HG03280 (cell line): Measurements from ENCODE around the gene ANKMY2.
A peak's percentile ranks its signal among the peaks of the same experiment; 100 is the strongest.
"Not testable (repeated sequence)": the region's sequence is repeated elsewhere in the genome, so short reads cannot be mapped to it uniquely, and the experiment has no call there.

Experiments used
- ATAC-seq: cut with Tn5 transposase; IDR thresholded peaks from one replicate; pipeline ENCODE4 v1.9.1; 2021; ENCODE audit warnings: mild to moderate bottlenecking, moderate library complexity; ENCODE audit not compliant: unreplicated experiment

The ANKMY2 gene

GRCh38 chr7:16645593-16646471 lies at the start of gene ANKMY2, which contains the start of gene BZW2:
TSS of gene ANKMY2 (minus strand) at chr7:16645754. CDS start at chr7:16645573, 181 bp downstream.
TSS of gene BZW2 (plus strand) at chr7:16646181. CDS start at chr7:16665444, 19,263 bp downstream.
- peak; percentile 97 for ATAC-seq

GRCh38 chr7:16694806-16695205 lies 49.3 kb upstream of the ANKMY2 start:
- no peak for ATAC-seq

GRCh38 chr7:16693601-16694318 lies 48.2 kb upstream of the ANKMY2 start:
- ATAC-seq: no peak

- no peak for ATAC-seq
Measured at GRCh38 chr7:16691241-16691640, 45.7 kb upstream of the ANKMY2 start.

- no peak for ATAC-seq
Measured at GRCh38 chr7:16688249-16688648, 42.7 kb upstream of the ANKMY2 start.

GRCh38 chr7:16685535-16685934 lies 40.0 kb upstream of the ANKMY2 start:
- no peak for ATAC-seq

GRCh38 chr7:16684935-16685334 lies 39.4 kb upstream of the ANKMY2 start:
- no peak for ATAC-seq

- ATAC-seq: not testable (repeated sequence)
Measured at GRCh38 chr7:16678645-16679566, 33.4 kb upstream of the ANKMY2 start.

GRCh38 chr7:16677978-16678494 lies 32.5 kb upstream of the ANKMY2 start:
- ATAC-seq: no peak

GRCh38 chr7:16675277-16675676 lies 29.7 kb upstream of the ANKMY2 start:
- ATAC-seq: no peak

GRCh38 chr7:16671811-16672210 lies 26.3 kb upstream of the ANKMY2 start:
- ATAC-seq: no peak

GRCh38 chr7:16670731-16671344 lies 25.3 kb upstream of the ANKMY2 start:
- no peak for ATAC-seq

- ATAC-seq: no peak
Measured at GRCh38 chr7:16670021-16670420, 24.5 kb upstream of the ANKMY2 start.

GRCh38 chr7:16669581-16669980 lies 24.0 kb upstream of the ANKMY2 start:
- ATAC-seq: no peak

GRCh38 chr7:16668978-16669377 lies 23.4 kb upstream of the ANKMY2 start:
- ATAC-seq: no peak

GRCh38 chr7:16668049-16668858 lies 22.7 kb upstream of the ANKMY2 start:
- no peak for ATAC-seq

GRCh38 chr7:16667355-16667754 lies 21.8 kb upstream of the ANKMY2 start:
- no peak for ATAC-seq

- no peak for ATAC-seq
Measured at GRCh38 chr7:16661924-16662323, 16.4 kb upstream of the ANKMY2 start.

- no peak for ATAC-seq
Measured at GRCh38 chr7:16660702-16661464, 15.3 kb upstream of the ANKMY2 start.
